DMS79 treated with DMSO at 0.1 percent for 48 hours (cell line): ENCODE results near the gene MAP3K5.
A peak's percentile ranks its signal among the peaks of the same experiment; 100 is the strongest.
"Not testable (repeated sequence)": the region's sequence is repeated elsewhere in the genome, so short reads cannot be mapped to it uniquely, and the experiment has no call there.

Experiments used
- DNase-seq: peaks from one replicate; lab custom pipeline; 2025; lab: John Stamatoyannopoulos, UW

MAP3K5 gene

DNA sequence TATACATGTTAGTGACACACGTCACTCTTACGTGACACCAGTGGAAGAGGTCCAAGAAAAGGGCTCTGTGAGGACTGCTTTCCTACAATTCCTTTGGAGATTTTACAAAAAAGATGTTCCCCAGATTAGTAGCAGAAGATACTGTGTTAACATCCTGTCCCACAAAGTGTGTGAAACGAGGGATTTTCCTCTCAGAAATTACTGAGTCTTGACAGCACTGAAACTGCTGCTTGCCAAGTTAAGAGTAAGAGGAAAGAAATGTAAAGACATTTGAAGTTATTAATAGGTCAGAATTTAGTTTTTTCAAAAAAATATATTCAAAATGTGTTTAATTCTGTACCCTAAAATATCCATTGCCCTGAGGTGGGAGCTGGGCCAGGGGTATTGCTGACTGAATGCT lies 183.3 kb downstream of the MAP3K5 start:
- no peak for DNase-seq

DNA sequence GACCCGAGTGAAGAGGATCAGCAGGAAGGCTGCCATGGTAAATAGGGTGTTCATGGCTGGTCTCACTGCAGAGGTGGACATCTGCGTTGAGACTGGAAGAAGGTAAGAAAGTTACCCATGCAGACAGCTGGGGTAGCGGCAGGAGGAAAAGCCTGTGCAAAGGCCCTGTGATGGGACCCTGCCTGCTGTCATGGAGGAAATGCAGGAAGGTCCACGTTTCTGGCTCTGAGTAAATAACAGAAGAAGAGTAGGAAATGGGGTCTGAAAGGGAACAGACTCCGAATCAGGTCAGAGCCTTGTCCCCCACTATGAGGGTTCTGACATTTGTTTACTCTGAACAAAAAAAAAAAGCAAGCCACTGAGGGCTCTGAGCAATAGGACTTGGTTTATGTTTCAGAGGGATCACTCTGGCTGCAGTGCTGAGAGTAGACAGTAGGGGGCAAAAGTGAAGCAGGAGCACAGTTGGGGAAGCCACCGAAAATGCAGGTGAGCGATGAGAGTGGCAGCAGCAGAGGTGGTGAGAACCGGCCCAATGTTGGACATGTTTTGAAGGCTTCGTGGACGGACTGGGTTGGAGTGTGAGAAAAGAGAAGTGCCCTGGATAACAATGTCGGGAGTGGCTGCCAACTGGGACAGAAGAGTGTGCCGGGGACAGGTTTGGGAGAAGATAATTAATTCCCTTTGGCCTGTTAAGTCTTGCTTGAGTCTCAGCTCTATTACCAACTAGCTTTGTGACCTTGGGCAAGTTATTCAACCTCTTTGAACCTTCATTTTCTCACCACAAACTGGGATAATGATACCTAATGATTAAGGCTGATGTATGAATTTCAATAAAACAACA lies 184.1 kb downstream of the MAP3K5 start:
- DNase-seq: peak; percentile 12

DNA sequence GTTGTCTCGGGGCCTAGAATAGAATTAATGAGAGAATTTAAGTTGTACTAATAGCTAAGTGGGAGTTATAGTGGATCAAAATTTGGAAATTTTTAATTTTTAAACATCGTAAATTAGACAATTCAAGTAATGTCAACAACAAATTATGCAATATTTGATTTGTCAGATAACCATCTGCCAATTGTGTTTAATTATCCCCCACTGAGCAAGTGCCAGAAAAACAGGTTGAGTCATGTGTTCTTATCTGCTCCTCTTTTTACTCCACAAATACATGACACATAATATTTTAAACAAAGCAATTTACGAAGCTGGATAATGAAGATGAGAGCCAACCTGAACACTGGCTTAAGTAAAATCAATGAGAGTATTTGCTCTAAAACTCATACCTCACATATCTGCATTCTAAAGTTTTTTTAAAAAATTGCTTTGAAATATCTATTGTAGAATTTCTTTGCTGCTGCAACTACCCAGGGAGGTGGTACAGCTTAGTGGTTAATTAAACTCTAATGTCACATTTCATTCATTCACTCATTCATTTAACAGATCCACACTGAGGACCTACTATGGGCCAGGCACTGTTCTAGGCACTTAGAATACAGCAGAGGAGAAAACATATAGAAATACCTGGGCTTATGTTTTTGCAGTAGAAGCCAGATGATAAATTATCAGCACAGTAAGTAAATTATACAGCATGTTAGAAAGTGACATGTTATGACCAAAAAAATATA lies 184.9 kb downstream of the MAP3K5 start:
- DNase-seq: no peak

DNA sequence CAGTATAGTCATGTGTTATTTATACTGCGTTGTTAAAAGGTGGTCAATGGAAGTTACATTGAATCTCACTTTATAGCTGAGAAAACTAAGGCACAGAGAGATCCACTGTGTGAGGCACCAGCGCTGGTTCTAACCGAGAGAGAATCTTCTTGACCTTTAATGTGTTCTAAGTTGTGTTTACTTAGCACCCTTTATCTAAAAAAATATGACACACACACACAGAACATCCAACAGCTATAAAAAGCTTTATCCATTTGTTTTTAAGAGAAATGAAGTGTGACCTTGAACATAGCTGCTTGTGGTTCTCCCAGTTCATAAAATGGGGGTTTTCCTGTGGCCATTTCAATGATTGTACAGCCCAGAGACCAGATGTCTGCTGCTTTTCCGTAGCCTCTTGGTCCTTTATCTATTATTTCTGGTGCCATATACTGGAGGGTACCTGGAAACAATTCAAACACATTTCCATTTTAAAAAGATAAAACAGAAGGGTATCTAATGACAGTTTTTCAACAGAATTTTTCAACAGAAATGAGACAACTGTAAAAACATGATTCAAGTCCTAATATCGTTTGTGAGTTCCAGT lies 187.3 kb downstream of the MAP3K5 start:
- no peak for DNase-seq

- no peak for DNase-seq
Measured at GRCh38 chr6:136604328-136604825, 187.9 kb downstream of the MAP3K5 start.

GRCh38 chr6:136600818-136601217 lies 191.5 kb downstream of the MAP3K5 start:
- DNase-seq: no peak

- no peak for DNase-seq
Measured at GRCh38 chr6:136599329-136600011, 192.8 kb downstream of the MAP3K5 start.

DNA sequence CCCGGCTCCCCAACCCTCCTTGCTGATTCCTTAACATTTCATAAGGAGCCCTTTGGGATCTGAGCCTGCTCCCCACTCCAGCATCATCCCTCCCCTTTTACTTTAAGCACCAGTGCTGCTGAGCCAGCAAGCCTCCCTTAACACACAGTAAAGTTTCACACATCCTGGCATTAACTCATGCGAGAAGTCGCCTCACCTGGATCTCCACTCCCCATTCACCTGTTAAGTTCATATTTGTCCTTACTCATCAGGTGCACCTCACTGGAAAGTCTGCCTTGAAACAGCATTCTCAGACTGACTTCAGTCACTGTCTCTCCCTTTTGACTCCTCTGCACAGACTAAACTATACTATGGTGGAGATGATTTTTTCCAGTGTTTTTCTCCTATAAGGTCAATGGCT lies 194.2 kb downstream of the MAP3K5 start:
- DNase-seq: no peak

- no peak for DNase-seq
Measured at GRCh38 chr6:136594671-136595070, 197.6 kb downstream of the MAP3K5 start.

DNA sequence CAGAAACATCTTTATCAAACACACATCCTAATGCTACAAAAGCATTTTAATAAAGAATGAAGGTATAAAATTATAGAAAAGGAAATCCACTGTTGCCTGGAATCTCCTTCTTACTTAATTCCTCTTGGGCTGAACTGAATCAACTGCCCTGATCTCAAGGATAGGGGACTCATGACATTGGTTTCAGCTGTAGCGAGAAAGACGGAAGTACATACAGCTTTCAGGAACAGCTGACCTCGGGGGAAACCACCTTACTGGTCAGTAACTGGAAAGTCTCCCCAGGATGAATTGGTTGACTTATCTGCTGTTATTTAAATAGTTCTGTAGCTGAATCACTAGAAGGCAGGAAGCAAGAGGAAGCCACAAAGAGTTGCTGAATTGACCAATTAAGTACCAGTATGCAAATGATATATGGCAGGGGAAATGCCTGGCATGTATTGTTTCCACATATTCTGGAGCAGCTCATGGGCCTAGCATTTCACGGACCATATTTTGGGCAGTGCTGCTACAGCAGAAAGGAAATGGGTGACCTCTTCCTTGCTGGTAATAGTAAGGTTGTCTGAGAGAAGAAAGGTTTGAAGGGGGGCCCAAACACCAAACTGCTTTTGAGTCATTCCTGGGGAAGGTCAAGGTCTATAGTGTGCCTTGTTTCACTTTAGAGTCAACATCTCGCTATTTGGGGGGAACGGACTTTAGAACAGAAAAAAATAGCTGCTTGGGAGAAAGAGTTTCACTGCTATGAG lies 198.4 kb downstream of the MAP3K5 start:
- no peak for DNase-seq

GRCh38 chr6:136592930-136593673 lies 199.2 kb downstream of the MAP3K5 start:
- DNase-seq: no peak

DNA sequence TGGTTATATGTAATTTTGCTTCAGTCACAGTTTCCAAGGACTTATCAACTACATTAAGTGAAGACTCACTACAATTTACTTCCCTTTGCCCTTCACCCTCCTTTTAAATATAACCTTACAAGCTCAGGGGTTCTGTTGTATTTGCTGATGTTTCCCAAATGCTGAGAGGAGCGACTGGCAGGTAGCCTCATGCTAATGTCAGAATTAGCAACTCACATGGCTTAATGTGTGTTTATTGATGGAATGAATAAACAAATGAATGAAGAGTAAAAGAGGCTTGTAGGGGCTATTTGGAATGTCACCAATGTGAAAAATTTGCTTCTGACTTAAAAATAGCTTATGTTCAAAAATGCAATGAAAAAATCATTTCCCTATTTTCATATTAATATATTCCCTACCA lies 200.7 kb downstream of the MAP3K5 start:
- DNase-seq: no peak

DNA sequence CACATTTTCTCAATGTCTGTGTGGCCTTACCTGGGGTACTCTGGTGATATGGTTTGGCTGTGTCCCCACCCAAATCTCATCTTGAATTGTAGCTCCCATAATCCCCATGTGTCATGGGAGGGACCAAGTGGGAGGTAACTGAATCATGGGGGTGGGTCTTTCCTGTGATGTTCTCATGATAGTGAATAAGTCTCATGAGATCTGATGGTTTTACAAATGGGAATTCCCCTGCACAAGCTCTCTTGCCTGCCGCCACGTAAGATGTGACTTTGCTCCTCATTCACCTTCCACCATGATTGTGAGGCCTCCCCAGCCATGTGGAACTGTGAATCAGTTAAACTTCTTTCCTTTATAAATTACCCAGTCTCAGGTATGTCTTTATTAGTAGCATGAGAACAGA lies 201.4 kb downstream of the MAP3K5 start:
- DNase-seq: not testable (repeated sequence)

- no peak for DNase-seq
Measured at GRCh38 chr6:136587527-136587926, 204.8 kb downstream of the MAP3K5 start.

DNA sequence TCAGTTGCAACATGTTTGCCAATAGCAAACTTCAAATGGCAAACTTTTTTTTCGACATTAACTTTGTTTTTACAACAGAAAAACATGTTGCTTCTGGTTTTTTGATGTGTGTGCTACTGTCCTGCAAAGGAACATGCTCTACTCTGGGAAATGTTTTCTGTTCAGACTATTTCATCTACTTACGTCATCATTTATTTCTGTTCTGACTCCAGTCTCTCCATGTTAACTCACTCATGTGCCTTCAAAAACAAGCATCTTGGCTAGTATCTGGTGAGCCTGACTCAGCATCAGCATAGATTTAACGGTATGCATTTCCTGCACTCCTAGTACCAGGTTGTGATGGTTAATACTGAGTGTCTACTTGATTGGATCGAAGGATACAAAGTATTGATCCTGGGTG lies 206.0 kb downstream of the MAP3K5 start:
- no peak for DNase-seq

DNA sequence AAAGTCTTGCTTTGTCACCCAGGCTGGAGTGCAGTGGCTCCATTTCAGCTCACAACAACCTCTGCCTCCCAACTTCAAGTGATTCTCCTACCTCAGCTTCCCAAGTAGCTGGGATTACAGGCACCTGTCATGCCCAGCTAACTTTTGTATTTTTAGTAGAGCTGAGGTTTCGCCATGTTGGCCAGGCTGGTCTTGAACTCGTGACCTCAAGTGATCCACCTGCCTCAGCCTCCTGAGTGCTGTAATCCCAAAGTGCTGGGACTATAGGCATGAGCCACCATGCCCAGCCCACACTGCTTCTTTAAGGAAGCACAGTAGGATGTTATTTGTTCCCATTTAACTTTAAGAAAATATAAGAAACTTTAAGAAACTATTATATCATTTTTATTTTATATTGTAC lies 206.8 kb downstream of the MAP3K5 start:
- not testable (repeated sequence) for DNase-seq

DNA sequence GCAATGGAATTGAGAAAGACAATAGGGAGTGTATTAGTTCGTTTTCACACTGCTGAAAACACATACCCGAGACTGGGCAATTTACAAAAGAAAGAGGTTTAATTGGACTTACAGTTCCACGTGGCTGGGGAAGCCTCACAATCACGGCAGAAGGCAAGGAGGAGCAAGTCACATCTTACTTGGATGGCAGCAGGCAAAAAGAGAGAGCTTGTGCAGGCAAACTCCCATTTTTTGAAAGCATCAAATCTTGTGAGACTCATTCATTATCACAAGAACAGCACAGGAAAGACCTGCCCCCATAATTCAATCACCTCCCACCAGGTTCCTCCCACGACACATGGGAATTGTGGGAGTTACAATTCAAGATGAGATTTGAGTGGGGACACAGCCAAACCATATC lies 208.0 kb downstream of the MAP3K5 start:
- not testable (repeated sequence) for DNase-seq

DNA sequence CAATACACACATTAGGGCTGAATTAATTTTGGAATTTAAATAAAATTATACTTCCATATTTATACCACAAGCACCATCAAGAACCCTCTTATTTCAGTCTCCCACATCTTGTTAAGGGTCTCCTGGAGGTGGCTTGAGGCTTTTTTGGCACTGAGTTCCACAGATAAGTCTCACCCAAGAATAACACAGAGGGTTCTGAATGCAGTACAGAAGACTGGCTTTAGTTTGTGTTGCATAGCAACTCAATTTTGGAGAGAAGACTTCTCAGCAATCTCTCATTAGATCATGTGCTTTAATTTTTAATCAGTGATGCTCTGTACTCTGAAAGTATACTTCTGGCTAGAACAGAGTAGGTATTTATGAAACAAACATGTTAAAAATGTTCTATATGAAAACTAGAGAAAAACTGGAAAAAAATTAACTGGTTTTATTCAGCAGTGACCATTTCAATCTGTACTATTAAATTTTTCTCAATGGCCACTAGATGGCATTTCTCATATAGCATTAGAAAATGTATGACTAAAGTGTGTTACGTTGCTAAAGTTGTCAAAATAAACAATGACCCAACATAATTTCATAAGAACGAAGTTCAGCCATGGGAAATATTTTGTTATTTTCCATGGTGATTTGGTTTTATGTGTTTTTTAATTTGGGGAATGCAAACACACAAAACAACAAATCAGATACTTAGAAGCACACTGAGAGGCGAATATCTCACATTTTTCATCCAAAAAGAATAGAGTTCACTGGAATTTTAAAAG lies 209.4 kb downstream of the MAP3K5 start:
- DNase-seq: peak; percentile 16

DNA sequence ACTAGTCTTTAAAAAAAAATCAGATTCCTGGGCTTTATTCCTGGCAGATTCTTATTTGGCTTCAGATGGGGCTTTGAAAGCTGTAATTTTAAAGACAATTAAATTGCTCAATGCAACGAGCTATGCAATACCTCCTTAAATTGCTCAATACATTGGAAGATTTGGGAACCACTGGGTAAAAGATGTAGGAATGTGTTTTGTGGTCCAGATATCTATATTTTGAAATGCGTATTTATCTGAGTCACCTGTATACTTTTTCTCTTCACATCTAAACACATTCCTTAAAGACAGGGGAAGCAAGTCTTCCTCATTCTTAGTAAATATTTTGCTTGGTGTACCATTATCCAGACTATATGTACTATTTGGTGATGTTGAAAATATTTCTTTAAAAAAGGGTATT lies 212.5 kb downstream of the MAP3K5 start:
- DNase-seq: no peak

- no peak for DNase-seq
Measured at GRCh38 chr6:136576821-136577220, 215.5 kb downstream of the MAP3K5 start.
